Erythroblast (primary cell): ENCODE results near the gene WT1.

ENCODE experiments used
- GATA1 ChIP-seq: IDR thresholded peaks from 2 replicates; pipeline ENCODE4 v1.6.1; 2011; ENCODE audit warnings: low read depth, mild to moderate bottlenecking, control low read depth, low read length, moderate library complexity
- POLR2A ChIP-seq: IDR thresholded peaks from 2 replicates; pipeline ENCODE4 v1.6.1; 2011; ENCODE audit warnings: mild to moderate bottlenecking, low read length

- TF ChIP-seq POLR2A (no peak), GATA1 (no peak)
These were observed 54.2 kb downstream of the WT1 start for GRCh38 chr11:32381179-32381578.
